ENCODE results near the gene TBC1D21.

Gene TBC1D21

GRCh38 chr15:73905225-73905827, 32.0 kb downstream of the TBC1D21 start:
- TF ChIP-seq POLR2A (IDR thresholded peaks at IDR 0.05; ENCODE audit: low read depth, low read length) (no peak), TAF1 (IDR thresholded peaks at IDR 0.05; ENCODE audit: borderline replicate concordance, low read depth, low read length) (no peak), POLR2AphosphoS5 (IDR thresholded peaks at IDR 0.05; ENCODE audit: low read depth, low read length) (no peak)

GRCh38 chr15:73906346-73907034, 33.1 kb downstream of the TBC1D21 start:
- DNase-seq (ENCODE audit: insufficient read length) (no peak), FAIRE-seq (no peak)
- TF ChIP-seq POLR2AphosphoS5 (IDR thresholded peaks at IDR 0.05; ENCODE audit: low read depth, low read length) (no peak), TAF1 (IDR thresholded peaks at IDR 0.05; ENCODE audit: borderline replicate concordance, low read depth, low read length) (no peak), POLR2A (IDR thresholded peaks at IDR 0.05; ENCODE audit: low read depth, low read length) (no peak)

More at GRCh38 chr15:73905225-73905827, 32.0 kb downstream of the TBC1D21 start:
- DNase-seq (ENCODE audit: insufficient read length) (no peak), FAIRE-seq (no peak)

- no peak for FAIRE-seq
- no peak for DNase-seq (ENCODE audit: insufficient read length)
- no peak for TF ChIP-seq POLR2A (IDR thresholded peaks at IDR 0.05; ENCODE audit: low read depth, low read length)
- no peak for TF ChIP-seq POLR2AphosphoS5 (IDR thresholded peaks at IDR 0.05; ENCODE audit: low read depth, low read length)
- TF ChIP-seq TAF1 (IDR thresholded peaks at IDR 0.05; ENCODE audit: borderline replicate concordance, low read depth, low read length) = no peak
Measured at GRCh38 chr15:73907035-73907408, 33.7 kb downstream of the TBC1D21 start.

DNA sequence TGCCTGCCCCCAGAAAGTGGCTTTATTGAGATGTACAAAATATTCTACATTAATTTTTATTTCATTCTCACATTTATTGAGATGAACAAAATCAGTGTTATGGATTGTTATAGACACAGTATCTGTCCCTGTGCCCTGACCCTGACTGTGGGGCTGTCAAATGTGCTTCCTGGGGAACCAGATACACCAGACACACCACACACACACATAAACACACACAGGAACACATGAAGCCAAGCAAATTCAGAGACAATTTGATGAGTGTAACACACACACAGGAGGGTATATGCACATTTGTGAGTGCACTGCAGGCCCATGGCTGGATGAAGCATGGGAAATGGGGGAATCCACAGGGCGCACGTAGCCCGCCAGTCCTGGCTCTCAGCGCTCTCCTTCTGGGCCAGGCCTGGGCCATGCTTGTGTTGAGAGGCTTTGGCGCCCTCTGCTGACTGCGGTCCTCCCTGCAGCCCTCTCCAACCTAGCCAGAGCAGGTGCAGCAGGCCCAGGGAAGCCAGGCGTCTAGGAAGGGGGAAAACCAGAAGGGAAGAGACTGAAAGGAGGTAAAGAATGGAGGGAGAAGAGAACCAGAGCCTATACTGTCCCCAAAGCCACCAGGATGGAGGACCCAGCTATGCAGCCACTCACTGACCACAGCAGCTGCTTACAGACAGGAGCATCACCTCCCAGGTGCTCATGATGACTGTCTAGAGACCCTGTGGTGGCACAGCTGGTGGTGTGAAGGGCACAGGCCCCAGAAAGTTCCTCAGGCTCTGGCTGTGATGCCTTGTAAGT, 34.9 kb downstream of the TBC1D21 start:
- FAIRE-seq (peak; percentile 96), DNase-seq (ENCODE audit: insufficient read length) (peak; percentile 65)
- no peak for TF ChIP-seq POLR2A (IDR thresholded peaks at IDR 0.05; ENCODE audit: low read depth, low read length)
- TF ChIP-seq POLR2AphosphoS5 (IDR thresholded peaks at IDR 0.05; ENCODE audit: low read depth, low read length) = no peak
- TF ChIP-seq TAF1 (IDR thresholded peaks at IDR 0.05; ENCODE audit: borderline replicate concordance, low read depth, low read length) = no peak

- TF ChIP-seq POLR2AphosphoS5 (IDR thresholded peaks at IDR 0.05; ENCODE audit: low read depth, low read length) = no peak
- TF ChIP-seq POLR2A (IDR thresholded peaks at IDR 0.05; ENCODE audit: low read depth, low read length) = no peak
- TF ChIP-seq TAF1 (IDR thresholded peaks at IDR 0.05; ENCODE audit: borderline replicate concordance, low read depth, low read length) = no peak
- FAIRE-seq = no peak
- no peak for DNase-seq (ENCODE audit: insufficient read length)
Measured at GRCh38 chr15:73908822-73909122, 35.4 kb downstream of the TBC1D21 start.

- DNase-seq (ENCODE audit: insufficient read length) (no peak), FAIRE-seq (no peak)
- TF ChIP-seq POLR2AphosphoS5 (IDR thresholded peaks at IDR 0.05; ENCODE audit: low read depth, low read length) (no peak), TAF1 (IDR thresholded peaks at IDR 0.05; ENCODE audit: borderline replicate concordance, low read depth, low read length) (no peak), POLR2A (IDR thresholded peaks at IDR 0.05; ENCODE audit: low read depth, low read length) (no peak)
Measured at GRCh38 chr15:73909651-73910050, 36.3 kb downstream of the TBC1D21 start.

GRCh38 chr15:73910522-73911303, 37.3 kb downstream of the TBC1D21 start:
- TF ChIP-seq TAF1 (IDR thresholded peaks at IDR 0.05; ENCODE audit: borderline replicate concordance, low read depth, low read length) (no peak), POLR2A (IDR thresholded peaks at IDR 0.05; ENCODE audit: low read depth, low read length) (no peak), POLR2AphosphoS5 (IDR thresholded peaks at IDR 0.05; ENCODE audit: low read depth, low read length) (no peak)
- DNase-seq (ENCODE audit: insufficient read length) (no peak), FAIRE-seq (no peak)

DNA sequence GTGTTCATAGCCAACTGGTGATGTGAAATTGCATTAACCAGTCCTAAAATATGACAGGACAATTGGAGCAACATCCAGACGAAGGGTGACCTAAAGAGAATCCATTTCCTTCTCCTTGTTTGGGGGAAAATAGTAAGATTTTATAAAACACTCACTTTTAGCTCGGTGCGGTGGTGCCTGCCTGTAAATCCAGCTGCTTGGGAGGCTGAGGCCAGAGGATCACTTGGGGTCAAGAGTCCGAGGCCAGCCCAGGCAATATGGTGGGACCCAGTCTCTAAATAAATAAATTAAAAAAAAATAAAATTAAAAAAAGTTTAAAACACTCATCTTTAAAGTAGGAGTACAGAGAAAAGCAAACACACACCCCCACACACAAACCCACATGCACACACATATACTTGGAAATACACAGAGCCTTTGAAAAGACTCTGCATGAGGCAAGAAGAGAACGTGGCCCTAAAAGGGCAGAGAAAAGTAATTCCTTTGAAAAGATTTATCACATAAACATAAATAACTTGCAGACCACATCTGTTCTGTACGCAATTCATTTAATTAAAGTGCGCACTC, 38.7 kb downstream of the TBC1D21 start:
- DNase-seq (ENCODE audit: insufficient read length) = no peak
- no peak for TF ChIP-seq POLR2AphosphoS5 (IDR thresholded peaks at IDR 0.05; ENCODE audit: low read depth, low read length)
- no peak for TF ChIP-seq TAF1 (IDR thresholded peaks at IDR 0.05; ENCODE audit: borderline replicate concordance, low read depth, low read length)
- TF ChIP-seq POLR2A (IDR thresholded peaks at IDR 0.05; ENCODE audit: low read depth, low read length) = no peak
- no peak for FAIRE-seq

- FAIRE-seq (no peak), DNase-seq (ENCODE audit: insufficient read length) (no peak)
- no peak for TF ChIP-seq POLR2AphosphoS5 (IDR thresholded peaks at IDR 0.05; ENCODE audit: low read depth, low read length)
- TF ChIP-seq POLR2A (IDR thresholded peaks at IDR 0.05; ENCODE audit: low read depth, low read length) = no peak
- no peak for TF ChIP-seq TAF1 (IDR thresholded peaks at IDR 0.05; ENCODE audit: borderline replicate concordance, low read depth, low read length)
Measured at GRCh38 chr15:73914145-73914544, 40.8 kb downstream of the TBC1D21 start.

DNA sequence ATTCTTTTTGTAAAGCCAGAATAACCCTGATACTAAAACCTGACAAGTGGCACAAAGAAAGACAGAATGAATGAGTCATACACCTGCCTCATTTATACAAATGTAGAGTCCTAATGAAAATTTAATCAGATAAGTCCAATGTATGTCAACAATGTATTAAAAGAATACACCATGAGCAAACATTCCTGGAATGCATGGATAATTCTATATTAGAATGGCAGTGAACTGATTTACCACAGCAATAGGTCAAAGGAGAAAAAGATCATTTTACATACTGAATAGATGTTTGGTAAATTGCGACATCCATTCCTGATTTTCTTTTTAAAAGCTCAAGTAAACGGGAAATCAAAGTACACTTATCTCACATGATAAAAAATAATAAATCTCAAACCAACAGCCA, 41.7 kb downstream of the TBC1D21 start:
- no peak for FAIRE-seq

GRCh38 chr15:73918784-73919183, 45.4 kb downstream of the TBC1D21 start:
- FAIRE-seq (no peak), DNase-seq (ENCODE audit: insufficient read length) (no peak)
- TF ChIP-seq POLR2AphosphoS5 (IDR thresholded peaks at IDR 0.05; ENCODE audit: low read depth, low read length) = no peak

More for the DNA sequence above, 41.7 kb downstream of the TBC1D21 start:
- no peak for DNase-seq (ENCODE audit: insufficient read length)
- no peak for TF ChIP-seq POLR2AphosphoS5 (IDR thresholded peaks at IDR 0.05; ENCODE audit: low read depth, low read length)
- no peak for TF ChIP-seq POLR2A (IDR thresholded peaks at IDR 0.05; ENCODE audit: low read depth, low read length)
- no peak for TF ChIP-seq TAF1 (IDR thresholded peaks at IDR 0.05; ENCODE audit: borderline replicate concordance, low read depth, low read length)
